Lower leg skin (tissue), 3 donors: ENCODE data around the gene ISCU.

Experiments
- POLR2A ChIP-seq, 2 donors: fragments of 450-650 bp; IDR thresholded peaks; one replicate each; pipeline ENCODE4 v1.6.1; 2016 to 2017; ENCODE audit warnings: antibody characterized with exemption in 2 of 2, mild to moderate bottlenecking in 1 of 2, moderate library complexity in 1 of 2
- TF ChIP-seq, protein P1 (sequence below), 3 donors: fragments of 450-650 bp; IDR thresholded peaks; one replicate each; pipeline ENCODE4 v1.5.1; 2016; ENCODE audit warnings: antibody characterized with exemption in 3 of 3, mild to moderate bottlenecking in 3 of 3, moderate library complexity in 2 of 3

DNA sequence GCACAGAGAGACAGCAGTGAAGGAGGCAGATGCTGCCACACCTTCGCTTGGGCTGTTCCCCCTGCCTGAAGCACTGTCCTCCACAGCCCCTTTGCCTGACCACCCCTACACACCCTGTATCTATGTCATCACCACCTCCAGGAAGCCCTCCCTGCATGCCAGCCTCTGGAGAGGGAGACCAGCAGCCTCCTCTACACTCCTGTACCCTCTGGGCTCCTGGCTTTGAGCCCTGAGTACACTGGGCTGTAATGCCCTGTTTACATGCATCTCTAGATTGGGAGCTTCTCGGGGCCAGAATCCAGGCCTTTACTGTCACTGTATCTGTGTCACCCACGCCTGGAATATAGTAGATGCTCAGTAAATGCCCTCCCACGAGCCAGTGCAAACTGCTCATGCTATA is 41.3 kb downstream of the ISCU start:
- TF ChIP-seq, protein P1, sequence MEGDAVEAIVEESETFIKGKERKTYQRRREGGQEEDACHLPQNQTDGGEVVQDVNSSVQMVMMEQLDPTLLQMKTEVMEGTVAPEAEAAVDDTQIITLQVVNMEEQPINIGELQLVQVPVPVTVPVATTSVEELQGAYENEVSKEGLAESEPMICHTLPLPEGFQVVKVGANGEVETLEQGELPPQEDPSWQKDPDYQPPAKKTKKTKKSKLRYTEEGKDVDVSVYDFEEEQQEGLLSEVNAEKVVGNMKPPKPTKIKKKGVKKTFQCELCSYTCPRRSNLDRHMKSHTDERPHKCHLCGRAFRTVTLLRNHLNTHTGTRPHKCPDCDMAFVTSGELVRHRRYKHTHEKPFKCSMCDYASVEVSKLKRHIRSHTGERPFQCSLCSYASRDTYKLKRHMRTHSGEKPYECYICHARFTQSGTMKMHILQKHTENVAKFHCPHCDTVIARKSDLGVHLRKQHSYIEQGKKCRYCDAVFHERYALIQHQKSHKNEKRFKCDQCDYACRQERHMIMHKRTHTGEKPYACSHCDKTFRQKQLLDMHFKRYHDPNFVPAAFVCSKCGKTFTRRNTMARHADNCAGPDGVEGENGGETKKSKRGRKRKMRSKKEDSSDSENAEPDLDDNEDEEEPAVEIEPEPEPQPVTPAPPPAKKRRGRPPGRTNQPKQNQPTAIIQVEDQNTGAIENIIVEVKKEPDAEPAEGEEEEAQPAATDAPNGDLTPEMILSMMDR (IDR thresholded peaks at IDR 0.05): no peak
- TF ChIP-seq POLR2A (IDR thresholded peaks at IDR 0.05): no peak
